ENCODE measurements around the gene SMARCD1.

The SMARCD1 gene

DNA sequence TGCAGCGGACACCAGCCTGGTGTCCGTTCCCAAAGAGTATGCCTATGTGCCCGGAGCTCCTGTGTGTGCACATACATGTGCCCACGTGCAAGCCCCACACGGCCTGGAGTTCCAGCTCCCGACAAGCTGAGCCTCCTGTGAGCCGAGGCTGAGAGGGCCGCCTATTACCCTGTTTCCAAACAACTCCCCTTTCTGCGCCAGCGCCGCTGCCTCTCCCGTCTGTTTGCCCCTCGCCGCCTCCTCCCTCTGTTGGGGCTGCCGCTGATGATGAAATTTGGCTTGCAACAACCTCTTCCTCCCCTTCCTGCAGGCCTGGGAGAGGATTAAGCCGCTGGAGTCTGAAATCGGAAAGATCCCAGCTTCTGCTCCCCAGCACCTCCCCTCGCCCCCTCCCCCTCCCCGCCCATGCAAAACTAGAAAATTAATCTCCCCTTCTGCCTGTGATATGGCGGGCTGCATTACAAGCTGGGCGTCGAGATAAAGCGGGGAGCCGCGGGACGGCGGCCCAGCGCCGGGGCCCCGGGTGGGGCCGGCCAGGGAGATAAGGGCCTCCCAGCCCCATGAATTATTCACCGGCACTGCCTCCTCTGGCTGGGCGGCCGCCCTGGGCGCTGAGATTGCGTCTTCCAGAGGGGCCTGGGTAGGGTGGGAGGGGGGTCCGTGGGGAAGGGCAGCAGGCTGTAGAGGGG is 34.6 kb upstream of the SMARCD1 start:
- Histone ChIP-seq H3K23ac (ENCODE audit: low read depth, low read length, poor library complexity) (peak overlapping the region; percentile 2), H3K4ac (ENCODE audit: low read length) (no peak overlapping the region), H4K8ac (ENCODE audit: low read depth, low read length) (peak overlapping the region; percentile 56), H2AK5ac (ENCODE audit: low read depth, low read length) (peak overlapping the region; percentile 10), H3K4me3 (ENCODE audit: low read length in 2 of 2) (peak overlapping the region; percentile 17 to 23), H4K91ac (ENCODE audit: low read depth, low read length, poor library complexity) (no peak overlapping the region), H3K4me2 (ENCODE audit: insufficient read depth, low read length, poor library complexity, severe bottlenecking) (peak overlapping the region; percentile 23), H3K14ac (ENCODE audit: low read length) (no peak overlapping the region), H3K79me1 (ENCODE audit: low read depth, low read length) (no peaks in the 10 kb centered on the region), H3K36me3 (replicated peaks in 1 of 2; ENCODE audit: control insufficient read depth in 2 of 2, insufficient read depth in 2 of 2, low read length in 2 of 2) (no peaks in the 10 kb centered on the region), H2BK5ac (ENCODE audit: low read length) (peak overlapping the region; percentile 78), H2AFZ (ENCODE audit: low read length) (peak overlapping the region; percentile 96), H2BK15ac (ENCODE audit: low read length) (peak overlapping the region; percentile 74), H3K9me3 (replicated peaks in 1 of 2; ENCODE audit: control insufficient read depth in 2 of 2, insufficient read depth in 1 of 2, low read depth in 1 of 2, low read length in 2 of 2) (no peaks in the 10 kb centered on the region), H3K18ac (ENCODE audit: low read length) (peak overlapping the region; percentile 89), H2BK12ac (ENCODE audit: low read length) (peak overlapping the region; percentile 93), H3K27me3 (ENCODE audit: control insufficient read depth in 3 of 3, insufficient read depth in 3 of 3, low read depth in 1 of 3, low read length in 3 of 3) (peaks cover 0 to 38% (median 9%) of the 10 kb centered on the region in 3 experiments), H3K4me1 (ENCODE audit: control insufficient read depth in 2 of 2, insufficient read depth in 1 of 2, low read depth in 1 of 2, low read length in 2 of 2) (peaks cover 11 to 14% of the 10 kb centered on the region in 2 donors), H3K9ac (ENCODE audit: low read depth, low read length, poor library complexity) (peak overlapping the region; percentile 55), H2BK120ac (ENCODE audit: low read depth, low read length) (no peak overlapping the region), H3K27ac (replicated peaks; ENCODE audit: low read length) (peak overlapping the region; percentile 15)
- no CpG with 5 or more reads among the region's 37 CpGs for WGBS, 2 donors (ENCODE audit: extremely low coverage in 2 of 2, insufficient read length in 2 of 2, insufficient replicate concordance in 1 of 2)
- no peak for DNase-seq (ENCODE audit: low spot score)

DNA sequence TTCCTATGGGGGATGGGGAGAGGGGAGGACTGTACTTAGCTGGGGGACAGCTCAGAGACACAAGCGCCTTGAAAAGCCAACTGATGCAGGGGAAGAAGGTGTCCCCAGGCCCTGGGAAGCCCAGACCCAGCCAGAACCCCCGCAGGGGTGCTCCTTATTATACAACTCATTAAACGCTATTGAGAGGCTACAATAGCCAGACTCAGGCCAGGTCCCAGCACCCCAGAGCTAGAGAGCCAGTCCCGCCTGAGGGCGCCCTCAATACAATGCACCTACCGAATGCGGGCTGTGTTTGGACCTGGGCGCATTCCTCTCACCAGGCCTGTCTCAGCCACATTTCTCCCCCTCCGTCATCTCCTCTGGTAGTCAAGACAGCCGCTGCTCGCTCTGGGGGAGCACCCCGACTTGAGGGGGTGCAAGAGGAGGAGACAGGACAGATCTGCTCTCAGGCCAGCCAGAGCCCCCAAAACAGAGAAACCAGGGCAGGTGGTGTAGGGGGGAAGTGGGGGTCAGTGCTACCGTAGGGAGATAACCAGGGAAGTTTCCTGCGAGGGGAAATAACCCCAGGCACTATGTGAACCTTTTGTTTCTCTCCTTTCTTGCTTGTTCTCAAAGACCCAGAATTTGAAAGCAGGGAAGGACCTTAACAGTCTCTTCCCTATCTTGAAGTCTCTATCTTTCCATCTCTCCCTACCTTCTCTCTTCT is 33.9 kb upstream of the SMARCD1 start:
- WGBS, 2 donors (ENCODE audit: extremely low coverage in 2 of 2, insufficient read length in 2 of 2, insufficient replicate concordance in 1 of 2), result no CpG with 5 or more reads among the region's 14 CpGs

DNA sequence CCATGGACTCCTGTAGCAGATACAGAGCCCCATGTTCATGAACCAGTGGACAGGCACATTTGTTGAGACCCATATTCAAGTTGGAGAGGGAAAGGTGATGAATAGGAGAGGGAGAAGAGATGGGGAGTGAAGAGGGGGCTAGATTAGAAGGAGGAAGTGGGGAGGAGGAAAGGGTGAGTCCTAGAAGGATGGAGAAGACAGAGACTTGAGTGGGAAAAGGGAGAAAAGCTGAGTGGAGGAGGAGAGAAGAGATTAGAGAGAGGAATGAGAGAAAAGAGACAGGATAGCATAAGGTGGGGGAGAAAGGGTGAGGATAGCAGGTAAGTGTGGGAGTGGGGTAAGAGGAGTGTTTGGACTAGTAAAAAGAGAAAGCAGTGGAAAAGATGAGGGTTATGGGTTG is 32.6 kb upstream of the SMARCD1 start:
- H2AFZ ChIP-seq (ENCODE audit: low read length), result no peak overlapping the region
- H3K4ac ChIP-seq (ENCODE audit: low read length), result no peak overlapping the region
- no peak for DNase-seq (ENCODE audit: low spot score)
- no peak overlapping the region for H2BK5ac ChIP-seq (ENCODE audit: low read length)
- H3K18ac ChIP-seq (ENCODE audit: low read length), result no peak overlapping the region
- H4K8ac ChIP-seq (ENCODE audit: low read depth, low read length), result no peak overlapping the region
- no peaks in the 10 kb centered on the region for H3K36me3 ChIP-seq (replicated peaks in 1 of 2; ENCODE audit: control insufficient read depth in 2 of 2, insufficient read depth in 2 of 2, low read length in 2 of 2)
- no peak overlapping the region for H3K9ac ChIP-seq (ENCODE audit: low read depth, low read length, poor library complexity)
- H3K27ac ChIP-seq (replicated peaks; ENCODE audit: low read length), result no peak overlapping the region
- peaks cover 17 to 20% of the 10 kb centered on the region in 2 donors for H3K4me1 ChIP-seq (ENCODE audit: control insufficient read depth in 2 of 2, insufficient read depth in 1 of 2, low read depth in 1 of 2, low read length in 2 of 2)
- no peak overlapping the region for H4K91ac ChIP-seq (ENCODE audit: low read depth, low read length, poor library complexity)
- no peak overlapping the region for H3K14ac ChIP-seq (ENCODE audit: low read length)
- H2AK5ac ChIP-seq (ENCODE audit: low read depth, low read length), result no peak overlapping the region
- no peak overlapping the region for H3K23ac ChIP-seq (ENCODE audit: low read depth, low read length, poor library complexity)
- H2BK15ac ChIP-seq (ENCODE audit: low read length), result no peak overlapping the region
- no peaks in the 10 kb centered on the region for H3K9me3 ChIP-seq (replicated peaks in 1 of 2; ENCODE audit: control insufficient read depth in 2 of 2, insufficient read depth in 1 of 2, low read depth in 1 of 2, low read length in 2 of 2)
- H3K4me2 ChIP-seq (ENCODE audit: insufficient read depth, low read length, poor library complexity, severe bottlenecking), result no peak overlapping the region
- no peak overlapping the region for H3K4me3 ChIP-seq (ENCODE audit: low read length in 2 of 2)
- peaks cover 1% of the 10 kb centered on the region for H3K79me1 ChIP-seq (ENCODE audit: low read depth, low read length)
- no peak overlapping the region for H2BK120ac ChIP-seq (ENCODE audit: low read depth, low read length)
- no peak overlapping the region for H2BK12ac ChIP-seq (ENCODE audit: low read length)
- H3K27me3 ChIP-seq (ENCODE audit: control insufficient read depth in 3 of 3, insufficient read depth in 3 of 3, low read depth in 1 of 3, low read length in 3 of 3), result peaks cover 0 to 50% (median 21%) of the 10 kb centered on the region in 3 experiments

More for the DNA sequence above, 33.9 kb upstream of the SMARCD1 start:
- Histone ChIP-seq H2AK5ac (ENCODE audit: low read depth, low read length) (peak overlapping the region; percentile 57), H2BK120ac (ENCODE audit: low read depth, low read length) (peak overlapping the region; percentile 43), H2BK5ac (ENCODE audit: low read length) (peak overlapping the region; percentile 72), H2AFZ (ENCODE audit: low read length) (peak overlapping the region; percentile 96), H3K18ac (ENCODE audit: low read length) (peak overlapping the region; percentile 91), H4K8ac (ENCODE audit: low read depth, low read length) (no peak overlapping the region), H3K4ac (ENCODE audit: low read length) (no peak overlapping the region), H3K4me1 (ENCODE audit: control insufficient read depth in 2 of 2, insufficient read depth in 1 of 2, low read depth in 1 of 2, low read length in 2 of 2) (peaks cover 11 to 14% of the 10 kb centered on the region in 2 donors), H2BK12ac (ENCODE audit: low read length) (no peak overlapping the region), H3K27me3 (ENCODE audit: control insufficient read depth in 3 of 3, insufficient read depth in 3 of 3, low read depth in 1 of 3, low read length in 3 of 3) (peaks cover 0 to 45% (median 11%) of the 10 kb centered on the region in 3 experiments), H3K4me3 (ENCODE audit: low read length in 2 of 2) (no peak overlapping the region), H3K23ac (ENCODE audit: low read depth, low read length, poor library complexity) (no peak overlapping the region), H3K14ac (ENCODE audit: low read length) (peak overlapping the region; percentile 58), H3K4me2 (ENCODE audit: insufficient read depth, low read length, poor library complexity, severe bottlenecking) (no peak overlapping the region), H4K91ac (ENCODE audit: low read depth, low read length, poor library complexity) (no peak overlapping the region), H3K27ac (replicated peaks; ENCODE audit: low read length) (no peak overlapping the region), H3K9ac (ENCODE audit: low read depth, low read length, poor library complexity) (no peak overlapping the region), H2BK15ac (ENCODE audit: low read length) (peak overlapping the region; percentile 99), H3K36me3 (replicated peaks in 1 of 2; ENCODE audit: control insufficient read depth in 2 of 2, insufficient read depth in 2 of 2, low read length in 2 of 2) (no peaks in the 10 kb centered on the region), H3K9me3 (replicated peaks in 1 of 2; ENCODE audit: control insufficient read depth in 2 of 2, insufficient read depth in 1 of 2, low read depth in 1 of 2, low read length in 2 of 2) (no peaks in the 10 kb centered on the region), H3K79me1 (ENCODE audit: low read depth, low read length) (no peaks in the 10 kb centered on the region)
- DNase-seq (ENCODE audit: low spot score), result no peak

DNA sequence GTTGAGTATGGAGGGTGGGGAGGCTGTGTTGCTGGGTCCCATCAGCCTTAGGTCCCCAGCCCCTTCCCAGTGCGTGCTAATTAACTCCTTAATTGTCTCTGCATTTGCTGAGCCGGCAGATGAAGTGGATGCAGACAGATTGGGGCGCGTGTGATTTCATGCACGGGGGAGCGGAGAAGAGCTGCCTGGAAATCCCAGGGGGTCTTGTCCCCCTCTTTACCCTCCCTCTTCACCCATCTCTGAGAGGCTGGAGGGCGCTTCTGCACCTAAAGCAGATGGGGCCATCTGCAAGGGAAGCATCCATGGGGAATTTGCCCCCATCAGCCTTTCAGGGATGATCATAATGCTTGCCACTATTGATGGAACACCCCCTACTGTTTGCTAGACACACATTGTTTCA is 32.2 kb upstream of the SMARCD1 start:
- H4K8ac ChIP-seq (ENCODE audit: low read depth, low read length), result no peak overlapping the region
- H2BK120ac ChIP-seq (ENCODE audit: low read depth, low read length), result no peak overlapping the region
- WGBS, 2 donors (ENCODE audit: extremely low coverage in 2 of 2, insufficient read length in 2 of 2, insufficient replicate concordance in 1 of 2), result no CpG with 5 or more reads among the region's 7 CpGs
- DNase-seq (ENCODE audit: low spot score), result no peak
- H3K36me3 ChIP-seq (replicated peaks in 1 of 2; ENCODE audit: control insufficient read depth in 2 of 2, insufficient read depth in 2 of 2, low read length in 2 of 2), result no peaks in the 10 kb centered on the region
- no peak overlapping the region for H2AK5ac ChIP-seq (ENCODE audit: low read depth, low read length)
- H2BK12ac ChIP-seq (ENCODE audit: low read length), result no peak overlapping the region
- H3K18ac ChIP-seq (ENCODE audit: low read length), result no peak overlapping the region
- H3K9ac ChIP-seq (ENCODE audit: low read depth, low read length, poor library complexity), result no peak overlapping the region
- H3K4me1 ChIP-seq (ENCODE audit: control insufficient read depth in 2 of 2, insufficient read depth in 1 of 2, low read depth in 1 of 2, low read length in 2 of 2), result peaks cover 17 to 20% of the 10 kb centered on the region in 2 donors
- H3K23ac ChIP-seq (ENCODE audit: low read depth, low read length, poor library complexity), result no peak overlapping the region
- H3K4ac ChIP-seq (ENCODE audit: low read length), result no peak overlapping the region
- no peak overlapping the region for H2BK5ac ChIP-seq (ENCODE audit: low read length)
- H2AFZ ChIP-seq (ENCODE audit: low read length), result no peak overlapping the region
- no peak overlapping the region for H3K4me3 ChIP-seq (ENCODE audit: low read length in 2 of 2)
- H3K14ac ChIP-seq (ENCODE audit: low read length), result no peak overlapping the region
- H2BK15ac ChIP-seq (ENCODE audit: low read length), result no peak overlapping the region
- no peak overlapping the region for H3K27ac ChIP-seq (replicated peaks; ENCODE audit: low read length)
- H4K91ac ChIP-seq (ENCODE audit: low read depth, low read length, poor library complexity), result no peak overlapping the region
- H3K9me3 ChIP-seq (replicated peaks in 1 of 2; ENCODE audit: control insufficient read depth in 2 of 2, insufficient read depth in 1 of 2, low read depth in 1 of 2, low read length in 2 of 2), result no peaks in the 10 kb centered on the region
- peaks cover 1% of the 10 kb centered on the region for H3K79me1 ChIP-seq (ENCODE audit: low read depth, low read length)
- peaks cover 0 to 46% (median 21%) of the 10 kb centered on the region in 3 experiments for H3K27me3 ChIP-seq (ENCODE audit: control insufficient read depth in 3 of 3, insufficient read depth in 3 of 3, low read depth in 1 of 3, low read length in 3 of 3)
- no peak overlapping the region for H3K4me2 ChIP-seq (ENCODE audit: insufficient read depth, low read length, poor library complexity, severe bottlenecking)
